ENCODE results near the gene CAMSAP1. TPM values are rescaled to one million over a fixed set of nuclear protein-coding genes. Genes with fewer than 3 reads are reported as not detected.

The CAMSAP1 gene
- total RNA-seq, 2 donors from 2014 or later: 19.4 to 21.4 TPM

- H3K36me3 ChIP-seq: peaks cover 26% of the 10 kb centered on the region
- no peaks in the 10 kb centered on the region for H3K27me3 ChIP-seq
- DNase-seq (ENCODE audit: low spot score): no peak
- peaks cover 0 to 28% of the 10 kb centered on the region in 2 donors for H3K9me3 ChIP-seq
- no peak overlapping the region for H3K4me3 ChIP-seq
- TF ChIP-seq, protein P1, sequence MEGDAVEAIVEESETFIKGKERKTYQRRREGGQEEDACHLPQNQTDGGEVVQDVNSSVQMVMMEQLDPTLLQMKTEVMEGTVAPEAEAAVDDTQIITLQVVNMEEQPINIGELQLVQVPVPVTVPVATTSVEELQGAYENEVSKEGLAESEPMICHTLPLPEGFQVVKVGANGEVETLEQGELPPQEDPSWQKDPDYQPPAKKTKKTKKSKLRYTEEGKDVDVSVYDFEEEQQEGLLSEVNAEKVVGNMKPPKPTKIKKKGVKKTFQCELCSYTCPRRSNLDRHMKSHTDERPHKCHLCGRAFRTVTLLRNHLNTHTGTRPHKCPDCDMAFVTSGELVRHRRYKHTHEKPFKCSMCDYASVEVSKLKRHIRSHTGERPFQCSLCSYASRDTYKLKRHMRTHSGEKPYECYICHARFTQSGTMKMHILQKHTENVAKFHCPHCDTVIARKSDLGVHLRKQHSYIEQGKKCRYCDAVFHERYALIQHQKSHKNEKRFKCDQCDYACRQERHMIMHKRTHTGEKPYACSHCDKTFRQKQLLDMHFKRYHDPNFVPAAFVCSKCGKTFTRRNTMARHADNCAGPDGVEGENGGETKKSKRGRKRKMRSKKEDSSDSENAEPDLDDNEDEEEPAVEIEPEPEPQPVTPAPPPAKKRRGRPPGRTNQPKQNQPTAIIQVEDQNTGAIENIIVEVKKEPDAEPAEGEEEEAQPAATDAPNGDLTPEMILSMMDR (IDR thresholded peaks at IDR 0.05): no peak
- no peak overlapping the region for H3K27ac ChIP-seq
- H3K4me1 ChIP-seq: peaks cover 0 to 22% of the 10 kb centered on the region in 2 donors
Measured at GRCh38 chr9:135910757-135911156, 3.4 kb upstream of the CAMSAP1 start.

DNA sequence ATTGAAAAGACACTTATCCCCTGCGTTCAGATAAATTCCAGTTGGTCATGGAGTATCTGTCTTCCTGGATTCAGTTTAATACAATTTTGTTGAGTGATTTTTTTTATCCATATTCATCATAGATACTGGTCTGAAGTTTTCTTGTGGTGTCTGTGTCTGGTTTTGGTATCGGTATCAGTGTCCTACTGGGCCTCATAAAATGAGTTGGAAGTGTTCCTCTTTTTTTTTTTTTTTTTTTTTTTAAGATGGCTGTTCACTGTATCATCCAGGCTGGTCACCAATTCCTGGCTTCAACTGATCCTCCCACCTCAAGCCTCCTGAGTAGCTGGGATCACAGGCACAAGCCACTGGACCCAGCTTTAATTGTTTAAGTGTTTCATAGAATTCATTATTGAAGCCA lies 2.9 kb upstream of the CAMSAP1 start:
- H3K27me3 ChIP-seq: no peaks in the 10 kb centered on the region
- TF ChIP-seq, protein P1 (IDR thresholded peaks at IDR 0.05): no peak
- no peak for DNase-seq (ENCODE audit: low spot score)
- H3K9me3 ChIP-seq: peaks cover 0 to 23% of the 10 kb centered on the region in 2 donors
- H3K27ac ChIP-seq: no peak overlapping the region
- H3K36me3 ChIP-seq: peaks cover 21% of the 10 kb centered on the region
- peaks cover 0 to 27% of the 10 kb centered on the region in 2 donors for H3K4me1 ChIP-seq
- no peak overlapping the region for H3K4me3 ChIP-seq

- no peak overlapping the region for H3K4me3 ChIP-seq
Measured at GRCh38 chr9:135909371-135909770, 2.0 kb upstream of the CAMSAP1 start.

GRCh38 chr9:135908754-135909204 lies 1.4 kb upstream of the CAMSAP1 start:
- H3K9me3 ChIP-seq: peaks cover 0 to 9% of the 10 kb centered on the region in 2 donors
- no peaks in the 10 kb centered on the region for H3K27me3 ChIP-seq
- TF ChIP-seq, protein P1 (IDR thresholded peaks at IDR 0.05): no peak
- no peak for DNase-seq (ENCODE audit: low spot score)
- H3K4me1 ChIP-seq: peaks cover 0 to 29% of the 10 kb centered on the region in 2 donors
- no peak overlapping the region for H3K27ac ChIP-seq
- H3K4me3 ChIP-seq: peak overlapping the region in 1 of 2 donors; percentile 93
- peaks cover 10% of the 10 kb centered on the region for H3K36me3 ChIP-seq

More at GRCh38 chr9:135909371-135909770, 2.0 kb upstream of the CAMSAP1 start:
- Histone ChIP-seq H3K27me3 (no peaks in the 10 kb centered on the region), H3K36me3 (peaks cover 14% of the 10 kb centered on the region), H3K4me1 (peaks cover 0 to 29% of the 10 kb centered on the region in 2 donors), H3K27ac (no peak overlapping the region), H3K9me3 (peaks cover 0 to 15% of the 10 kb centered on the region in 2 donors)
- TF ChIP-seq, protein P1 (IDR thresholded peaks at IDR 0.05): no peak
- no peak for DNase-seq (ENCODE audit: low spot score)

- peaks cover 5% of the 10 kb centered on the region for H3K36me3 ChIP-seq
- H3K9me3 ChIP-seq: peaks cover 0 to 3% of the 10 kb centered on the region in 2 donors
- H3K4me1 ChIP-seq: peaks cover 0 to 34% of the 10 kb centered on the region in 2 donors
- peak overlapping the region; percentile 81 to 85 for H3K27ac ChIP-seq
- TF ChIP-seq, protein P1 (IDR thresholded peaks at IDR 0.05): no peak
- no peak for DNase-seq (ENCODE audit: low spot score)
- H3K27me3 ChIP-seq: no peaks in the 10 kb centered on the region
- peak overlapping the region; percentile 87 to 93 for H3K4me3 ChIP-seq
Measured at GRCh38 chr9:135908093-135908753, 877 bp upstream of the CAMSAP1 start.

Data from right atrium auricular region (tissue), 2 donors.